Type B pancreatic cell (in vitro differentiated cells): ENCODE measurements around the gene HOMER1. TPM values are rescaled to one million over a fixed set of nuclear protein-coding genes. Genes with fewer than 3 reads are reported as not detected.

Experiments used
- DNase-seq: peaks from one replicate; pipeline ENCODE4 v3.0.0; 2021; ENCODE audit warnings: mixed read lengths; ENCODE audit not compliant: unreplicated experiment; ENCODE audit errors: extremely low spot score
- H3K27ac Mint-ChIP-seq: 2 replicates; pipeline ENCODE4 v1.8.0; 2021; ENCODE audit warnings: mild to moderate bottlenecking, mixed read lengths
- H3K27me3 Mint-ChIP-seq: 2 replicates; pipeline ENCODE4 v1.8.0; 2021; ENCODE audit warnings: mixed read lengths
- H3K36me3 Mint-ChIP-seq: 2 replicates; pipeline ENCODE4 v1.8.0; 2021; ENCODE audit warnings: mixed read lengths
- H3K4me1 Mint-ChIP-seq: one replicate; pipeline ENCODE4 v1.8.0; 2021; ENCODE audit warnings: mixed read lengths; ENCODE audit not compliant: unreplicated experiment
- H3K4me3 Mint-ChIP-seq: 2 replicates; pipeline ENCODE4 v1.8.0; 2021; ENCODE audit warnings: mild to moderate bottlenecking, mixed read lengths
- H3K9me3 Mint-ChIP-seq: 2 replicates; pipeline ENCODE4 v1.8.0; 2021; ENCODE audit warnings: mixed read lengths
- total RNA-seq: library from RNA; stranded (reverse); gene quantifications from 2 replicates; pipeline ENCODE4 v1.2.1, GENCODE V29; 2021; ENCODE audit warnings: low replicate concordance
- TF ChIP-seq, protein P1 (sequence below): fragments of 200-600 bp; sonication (generic); conservative IDR thresholded peaks from 2 replicates; pipeline ENCODE4 v1.5.0; 2021; ENCODE audit warnings: antibody characterized with exemption, mild to moderate bottlenecking

The HOMER1 gene
- total RNA-seq, 1 donor from 2014 or later: 20.0 TPM

DNA sequence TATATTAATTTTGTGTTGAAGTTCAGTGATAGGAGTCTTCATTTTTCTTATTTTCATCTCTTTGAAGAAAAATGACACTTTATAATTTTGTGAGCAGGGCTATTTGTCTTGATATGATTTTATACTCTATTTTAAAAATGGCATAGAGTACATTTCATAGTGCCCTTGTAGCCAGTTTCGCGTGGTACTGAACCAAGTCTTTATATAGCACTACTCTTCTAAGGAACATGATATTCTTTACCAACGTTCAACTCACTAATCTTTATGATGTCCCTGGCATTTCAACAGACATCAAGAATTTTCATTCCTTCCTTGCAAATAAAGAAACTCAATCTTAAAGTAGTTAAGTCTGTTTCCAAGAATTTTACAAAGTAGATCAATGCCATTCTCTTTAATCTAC is 41.5 kb upstream of the HOMER1 start:
- Mint-ChIP-seq H3K27ac (no peak overlapping the region), H3K9me3 (no peaks in the 10 kb centered on the region), H3K4me1 (peaks cover 17% of the 10 kb centered on the region), H3K36me3 (peaks cover 4% of the 10 kb centered on the region), H3K27me3 (no peaks in the 10 kb centered on the region), H3K4me3 (no peak overlapping the region)
- TF ChIP-seq, protein P1, sequence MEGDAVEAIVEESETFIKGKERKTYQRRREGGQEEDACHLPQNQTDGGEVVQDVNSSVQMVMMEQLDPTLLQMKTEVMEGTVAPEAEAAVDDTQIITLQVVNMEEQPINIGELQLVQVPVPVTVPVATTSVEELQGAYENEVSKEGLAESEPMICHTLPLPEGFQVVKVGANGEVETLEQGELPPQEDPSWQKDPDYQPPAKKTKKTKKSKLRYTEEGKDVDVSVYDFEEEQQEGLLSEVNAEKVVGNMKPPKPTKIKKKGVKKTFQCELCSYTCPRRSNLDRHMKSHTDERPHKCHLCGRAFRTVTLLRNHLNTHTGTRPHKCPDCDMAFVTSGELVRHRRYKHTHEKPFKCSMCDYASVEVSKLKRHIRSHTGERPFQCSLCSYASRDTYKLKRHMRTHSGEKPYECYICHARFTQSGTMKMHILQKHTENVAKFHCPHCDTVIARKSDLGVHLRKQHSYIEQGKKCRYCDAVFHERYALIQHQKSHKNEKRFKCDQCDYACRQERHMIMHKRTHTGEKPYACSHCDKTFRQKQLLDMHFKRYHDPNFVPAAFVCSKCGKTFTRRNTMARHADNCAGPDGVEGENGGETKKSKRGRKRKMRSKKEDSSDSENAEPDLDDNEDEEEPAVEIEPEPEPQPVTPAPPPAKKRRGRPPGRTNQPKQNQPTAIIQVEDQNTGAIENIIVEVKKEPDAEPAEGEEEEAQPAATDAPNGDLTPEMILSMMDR: no peak
- no peak for DNase-seq

DNA sequence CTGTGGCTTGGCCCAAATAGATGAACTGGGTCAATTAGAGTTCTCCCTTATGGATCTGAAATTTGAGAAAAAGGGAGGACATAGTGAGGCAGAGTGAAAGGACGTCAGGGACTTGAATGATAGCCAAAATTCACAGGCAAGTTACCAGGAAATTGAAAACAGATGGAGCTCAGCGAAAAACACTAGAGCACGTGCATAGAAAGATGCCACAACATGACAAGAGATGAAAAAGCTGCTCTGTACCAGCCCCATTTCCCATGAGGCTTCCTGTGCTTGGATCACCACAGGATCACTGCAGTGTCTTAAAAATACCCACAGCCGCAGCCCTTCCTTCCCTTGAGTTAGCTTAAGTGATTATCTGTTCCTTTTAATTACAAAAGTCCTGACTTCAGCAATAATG is 39.0 kb upstream of the HOMER1 start:
- H3K9me3 Mint-ChIP-seq: no peaks in the 10 kb centered on the region
- TF ChIP-seq, protein P1: no peak
- peaks cover 4% of the 10 kb centered on the region for H3K36me3 Mint-ChIP-seq
- H3K27me3 Mint-ChIP-seq: no peaks in the 10 kb centered on the region
- no peak for DNase-seq
- no peak overlapping the region for H3K27ac Mint-ChIP-seq
- H3K4me1 Mint-ChIP-seq: peaks cover 19% of the 10 kb centered on the region
- H3K4me3 Mint-ChIP-seq: no peak overlapping the region

DNA sequence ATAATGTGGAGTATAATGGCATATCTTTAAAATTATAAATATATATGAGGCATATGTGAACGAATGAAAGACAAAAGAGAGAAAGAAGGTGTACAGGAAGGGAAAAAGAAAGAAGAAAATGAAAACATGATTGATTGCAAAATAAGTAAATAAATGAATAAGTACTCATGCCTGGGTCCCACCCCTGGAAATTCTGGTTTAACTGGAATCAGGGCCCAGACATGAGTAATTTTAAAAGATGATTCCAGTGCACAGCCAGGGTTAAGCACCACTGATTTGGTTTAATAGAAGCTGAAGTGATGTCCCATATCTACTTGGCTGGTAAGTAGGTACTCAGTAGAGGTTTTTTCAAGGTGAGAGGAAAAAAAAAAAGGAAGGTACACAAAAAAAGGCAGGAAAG is 34.0 kb upstream of the HOMER1 start:
- peaks cover 26% of the 10 kb centered on the region for H3K4me1 Mint-ChIP-seq
- no peaks in the 10 kb centered on the region for H3K27me3 Mint-ChIP-seq
- H3K27ac Mint-ChIP-seq: peak overlapping the region; percentile 83

DNA sequence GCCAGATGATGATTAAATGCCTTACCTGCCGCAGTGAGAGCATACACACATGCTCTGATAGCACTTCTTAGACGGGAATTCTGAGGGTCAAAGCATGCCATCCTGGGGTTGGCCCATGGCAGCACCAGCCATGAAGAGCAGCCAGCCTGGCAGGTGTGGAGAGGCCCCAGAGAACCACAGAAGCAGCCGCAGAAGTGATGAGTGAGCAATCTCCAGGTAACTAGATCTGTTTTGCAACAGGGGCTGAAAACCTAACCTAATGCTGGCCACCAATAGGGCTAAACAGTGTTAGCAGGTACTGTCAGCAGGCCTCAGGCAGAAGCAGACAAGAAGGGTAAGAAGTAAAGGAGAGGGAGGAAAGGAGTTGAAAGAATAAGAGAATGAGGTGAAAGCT is 33.5 kb upstream of the HOMER1 start:
- no peak for DNase-seq
- Mint-ChIP-seq H3K4me1 (peaks cover 23% of the 10 kb centered on the region), H3K9me3 (no peaks in the 10 kb centered on the region), H3K4me3 (peak overlapping the region; percentile 66), H3K27ac (peak overlapping the region; percentile 83), H3K36me3 (peaks cover 4% of the 10 kb centered on the region), H3K27me3 (no peaks in the 10 kb centered on the region)
- TF ChIP-seq, protein P1: no peak

More for the DNA sequence above, 34.0 kb upstream of the HOMER1 start:
- TF ChIP-seq, protein P1: no peak
- Mint-ChIP-seq H3K4me3 (peak overlapping the region; percentile 64), H3K36me3 (peaks cover 4% of the 10 kb centered on the region), H3K9me3 (no peaks in the 10 kb centered on the region)
- no peak for DNase-seq

DNA sequence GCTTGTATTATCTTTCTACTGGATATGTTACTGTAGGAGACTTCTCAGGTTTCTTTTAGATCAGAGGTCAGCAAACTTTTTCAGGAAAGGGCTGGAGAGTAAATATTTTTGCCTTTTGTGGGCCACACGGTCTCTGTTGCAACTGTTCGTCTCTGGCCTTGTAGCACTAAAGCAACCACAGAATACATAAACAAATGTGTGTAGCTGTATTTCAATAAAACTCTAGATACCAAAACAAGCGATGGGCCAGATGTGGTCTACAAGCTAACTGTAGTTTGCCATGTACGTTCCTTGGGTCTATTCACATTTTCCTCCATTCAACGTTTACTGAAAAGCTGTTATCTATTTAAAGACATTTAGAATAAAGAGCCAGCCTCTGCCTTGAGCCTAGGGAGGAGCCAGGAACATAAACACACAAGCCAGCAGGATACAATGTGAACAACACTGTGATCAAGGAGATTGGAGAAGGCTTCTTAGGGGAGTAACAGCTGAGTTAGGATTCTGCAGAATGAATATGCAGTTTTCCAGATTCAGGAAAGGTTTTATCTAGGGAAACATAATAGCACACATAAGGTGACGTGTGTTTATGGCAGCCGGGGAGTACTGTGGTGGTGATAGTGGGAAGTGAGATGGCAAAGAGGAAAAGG is 33.0 kb upstream of the HOMER1 start:
- Mint-ChIP-seq H3K27me3 (no peaks in the 10 kb centered on the region), H3K27ac (peak overlapping the region; percentile 83), H3K36me3 (peaks cover 3% of the 10 kb centered on the region), H3K4me3 (peak overlapping the region; percentile 66), H3K9me3 (no peaks in the 10 kb centered on the region), H3K4me1 (peaks cover 23% of the 10 kb centered on the region)
- TF ChIP-seq, protein P1: no peak
- no peak for DNase-seq
